GM12873 (cell line): ENCODE measurements around the gene PEMT.

Source experiments
- CTCF ChIP-seq: IDR thresholded peaks from 2 replicates; pipeline ENCODE4 v1.5.1; 2012; ENCODE audit warnings: low read depth, mild to moderate bottlenecking, moderate library complexity, low read length, control low read depth; ENCODE audit not compliant: insufficient read depth; ENCODE audit errors: missing control alignments

The PEMT gene

GRCh38 chr17:17497065-17497844 lies 94.3 kb downstream of the PEMT start:
- no peak for TF ChIP-seq CTCF

GRCh38 chr17:17496189-17497064 lies 95.1 kb downstream of the PEMT start, which contains the start of gene RASD1:
Gene RASD1 (minus strand): TSS chr17:17496395. CDS start chr17:17496181, 214 bp downstream.
- peak; percentile 78 for TF ChIP-seq CTCF

GRCh38 chr17:17495536-17496188 lies 95.8 kb downstream of the PEMT start:
- TF ChIP-seq CTCF, result no peak

- no peak for TF ChIP-seq CTCF
These were observed 96.5 kb downstream of the PEMT start for GRCh38 chr17:17494870-17495535.

GRCh38 chr17:17494499-17494869 lies 97.0 kb downstream of the PEMT start:
- TF ChIP-seq CTCF, result no peak

GRCh38 chr17:17493986-17494466 lies 97.5 kb downstream of the PEMT start:
- no peak for TF ChIP-seq CTCF
